Peyer's patch (tissue), 4 donors: ENCODE data around the gene MOG.

ENCODE experiments used
- CTCF ChIP-seq, 6 experiments: fragments of 450-650 bp in 4 of 6; fragments of 200-600 bp in 2 of 6; sonication (generic) in 1 of 6; IDR thresholded peaks; one replicate each; pipeline ENCODE4 v1.5.1; 2017 to 2019; ENCODE audit warnings: antibody characterized with exemption in 6 of 6, mild to moderate bottlenecking in 3 of 6, moderate library complexity in 1 of 6
- POLR2A ChIP-seq, 2 donors: fragments of 450-650 bp; IDR thresholded peaks; one replicate each; pipeline ENCODE4 v1.5.1; 2017; ENCODE audit warnings: antibody characterized with exemption in 2 of 2, mild to moderate bottlenecking in 2 of 2, moderate library complexity in 2 of 2

- TF ChIP-seq CTCF (IDR thresholded peaks at IDR 0.05) (no peak), POLR2A (IDR thresholded peaks at IDR 0.05) (no peak)
Observed at GRCh38 chr6:29667158-29667557, 10.3 kb downstream of the MOG start.
